Measurements from ENCODE around the gene GPRASP3. TPM values are rescaled to one million over a fixed set of nuclear protein-coding genes. Genes with fewer than 3 reads are reported as not detected.

The GPRASP3 gene
- total and polyA plus RNA-seq, 2 of the 4 experiments (the other 2 are of a cell fraction), result 2.2 to 8.1 TPM

DNA sequence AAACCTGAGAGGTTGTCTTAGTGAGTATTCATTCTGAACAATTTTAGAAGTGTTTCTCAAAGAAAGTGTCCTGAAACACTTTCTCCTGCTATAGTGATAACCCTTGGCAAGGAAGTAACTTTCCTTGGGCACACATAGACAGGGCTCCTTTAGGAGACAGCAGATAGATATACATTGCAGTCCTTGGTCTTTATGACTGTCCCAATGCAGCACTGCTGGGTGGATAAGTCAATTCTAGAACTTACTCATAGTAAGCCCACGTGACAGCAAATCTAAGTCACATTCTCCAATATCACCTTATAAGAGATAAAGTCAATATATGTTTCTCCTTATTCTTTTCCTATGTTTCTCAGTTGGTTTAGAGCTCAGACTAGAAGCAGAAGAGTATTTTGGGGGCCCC, 46.7 kb downstream of the GPRASP3 start:
- intact Hi-C loops (cut with micrococcal nuclease), result loop anchor here (5.0 kb wide), 1 partner anchor 170 kb away; the partner anchor contains the start of gene ARMCX5
- POLR2A ChIA-PET (ENCODE audit: unreplicated experiment), result no interaction called here
- no TSS peak for BruUV-seq (replicated peaks)

More for the DNA sequence above, 46.7 kb downstream of the GPRASP3 start:
- H3K27me3 ChIP-seq (ENCODE audit: control insufficient read depth, insufficient read depth, low read length), result 0 out of 2 replicates have a peak, but pooled peaks cover 1% of the 10 kb centered on the region
- peaks cover 0 to 5% of the 10 kb centered on the region in 2 experiments; a peak in 2 of 4 replicates for H3K79me1 ChIP-seq (ENCODE audit: low read depth in 1 of 2, low read length in 2 of 2)
- H3K27ac ChIP-seq (ENCODE audit: insufficient read depth, low read length), result no peak overlapping the region
- no peak overlapping the region for H4K5ac ChIP-seq (ENCODE audit: low read depth, low read length)
- H2BK15ac ChIP-seq (ENCODE audit: low read depth, low read length), result no peak overlapping the region
- CTCF ChIA-PET, result no interaction called here
- ATAC-seq (ENCODE audit: low read depth) (no peak), DNase-seq (no peak)
- no peak overlapping the region for H2AK9ac ChIP-seq (replicated peaks; ENCODE audit: low read depth, low read length, poor library complexity)
- no peaks in the 10 kb centered on the region for H3K9me1 ChIP-seq (ENCODE audit: insufficient read depth, low read length)
- no peaks in the 10 kb centered on the region for H3K36me3 ChIP-seq (ENCODE audit: control insufficient read depth, insufficient read depth, low read length)
- peaks cover 3% of the 10 kb centered on the region; the same call in 1 of the 2 replicates for H4K20me1 ChIP-seq (ENCODE audit: insufficient read depth, low read length)
- no peaks in the 10 kb centered on the region for H3K9me3 ChIP-seq (ENCODE audit: control insufficient read depth, insufficient read depth, low read length)
- H3K23ac ChIP-seq (ENCODE audit: low read depth, low read length), result no peak overlapping the region
- no peak overlapping the region for H3K4me3 ChIP-seq (ENCODE audit: insufficient read depth, low read depth, low read length)
- H3K18ac ChIP-seq (ENCODE audit: low read depth, low read length), result no peak overlapping the region
- H3K56ac ChIP-seq (ENCODE audit: extremely low read depth, insufficient read depth, low read length), result no peak overlapping the region
- no peak overlapping the region for H3K9ac ChIP-seq (ENCODE audit: low read depth, low read length)
- in situ Hi-C loops (cut with MboI; ENCODE audit: low sequenced_read_pairs), result no loop called here
- H4K91ac ChIP-seq (ENCODE audit: insufficient read depth, low read depth, low read length), result no peak overlapping the region
- no CpG with 5 or more reads among the region's 1 CpG for WGBS, 2 experiments (ENCODE audit: extremely low coverage in 2 of 2, insufficient read length in 1 of 2)
- no peak overlapping the region for H3K14ac ChIP-seq (replicated peaks; ENCODE audit: low read depth, low read length)
- H2AK5ac ChIP-seq (ENCODE audit: low read depth, low read length), result no peak overlapping the region
- H3K4ac ChIP-seq (ENCODE audit: low read depth, low read length), result no peak overlapping the region
- TF ChIP-seq MAFK (IDR thresholded peaks at IDR 0.05; ENCODE audit: low read depth, low read length) (no peak), MAZ (IDR thresholded peaks at IDR 0.05; ENCODE audit: borderline replicate concordance, low read depth, low read length) (no peak), BHLHE40 (IDR thresholded peaks at IDR 0.05; ENCODE audit: low read depth, low read length) (no peak), NFE2L2 (IDR thresholded peaks at IDR 0.05; ENCODE audit: low read depth, low read length) (no peak), CHD1 (IDR thresholded peaks at IDR 0.05; ENCODE audit: low read depth, low read length) (no peak), POLR2A (IDR thresholded peaks at IDR 0.05; ENCODE audit: low read depth, low read length) (no peak), CEBPB (IDR thresholded peaks at IDR 0.05; ENCODE audit: low read depth, low read length) (no peak), RCOR1 (IDR thresholded peaks at IDR 0.05; ENCODE audit: insufficient replicate concordance, low read length) (no peak), USF2 (IDR thresholded peaks at IDR 0.05; ENCODE audit: low read depth, low read length) (no peak), FOS (IDR thresholded peaks at IDR 0.05; ENCODE audit: low read depth, low read length) (no peak), MXI1 (IDR thresholded peaks at IDR 0.05; ENCODE audit: borderline replicate concordance, low read depth, low read length) (no peak), RFX5 (IDR thresholded peaks at IDR 0.05; ENCODE audit: low read depth, low read length) (no peak)
- TF ChIP-seq, protein P1, sequence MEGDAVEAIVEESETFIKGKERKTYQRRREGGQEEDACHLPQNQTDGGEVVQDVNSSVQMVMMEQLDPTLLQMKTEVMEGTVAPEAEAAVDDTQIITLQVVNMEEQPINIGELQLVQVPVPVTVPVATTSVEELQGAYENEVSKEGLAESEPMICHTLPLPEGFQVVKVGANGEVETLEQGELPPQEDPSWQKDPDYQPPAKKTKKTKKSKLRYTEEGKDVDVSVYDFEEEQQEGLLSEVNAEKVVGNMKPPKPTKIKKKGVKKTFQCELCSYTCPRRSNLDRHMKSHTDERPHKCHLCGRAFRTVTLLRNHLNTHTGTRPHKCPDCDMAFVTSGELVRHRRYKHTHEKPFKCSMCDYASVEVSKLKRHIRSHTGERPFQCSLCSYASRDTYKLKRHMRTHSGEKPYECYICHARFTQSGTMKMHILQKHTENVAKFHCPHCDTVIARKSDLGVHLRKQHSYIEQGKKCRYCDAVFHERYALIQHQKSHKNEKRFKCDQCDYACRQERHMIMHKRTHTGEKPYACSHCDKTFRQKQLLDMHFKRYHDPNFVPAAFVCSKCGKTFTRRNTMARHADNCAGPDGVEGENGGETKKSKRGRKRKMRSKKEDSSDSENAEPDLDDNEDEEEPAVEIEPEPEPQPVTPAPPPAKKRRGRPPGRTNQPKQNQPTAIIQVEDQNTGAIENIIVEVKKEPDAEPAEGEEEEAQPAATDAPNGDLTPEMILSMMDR (conservative IDR thresholded peaks at IDR 0.05; ENCODE audit: low read depth, low read length), result no peak
- TF ChIP-seq, protein P2, sequence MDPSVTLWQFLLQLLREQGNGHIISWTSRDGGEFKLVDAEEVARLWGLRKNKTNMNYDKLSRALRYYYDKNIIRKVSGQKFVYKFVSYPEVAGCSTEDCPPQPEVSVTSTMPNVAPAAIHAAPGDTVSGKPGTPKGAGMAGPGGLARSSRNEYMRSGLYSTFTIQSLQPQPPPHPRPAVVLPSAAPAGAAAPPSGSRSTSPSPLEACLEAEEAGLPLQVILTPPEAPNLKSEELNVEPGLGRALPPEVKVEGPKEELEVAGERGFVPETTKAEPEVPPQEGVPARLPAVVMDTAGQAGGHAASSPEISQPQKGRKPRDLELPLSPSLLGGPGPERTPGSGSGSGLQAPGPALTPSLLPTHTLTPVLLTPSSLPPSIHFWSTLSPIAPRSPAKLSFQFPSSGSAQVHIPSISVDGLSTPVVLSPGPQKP (IDR thresholded peaks at IDR 0.05; ENCODE audit: borderline replicate concordance, low read depth, low read length), result no peak
- H4K8ac ChIP-seq (ENCODE audit: low read depth in 2 of 2, low read length in 2 of 2), result no peak overlapping the region
- peaks cover 4% of the 10 kb centered on the region for H3K4me1 ChIP-seq (ENCODE audit: control insufficient read depth, insufficient read depth, low read length)
- H2BK120ac ChIP-seq (ENCODE audit: low read depth, low read length), result no peak overlapping the region
- H2BK20ac ChIP-seq (ENCODE audit: low read depth, low read length), result no peak overlapping the region
- no peak overlapping the region for H3K4me2 ChIP-seq (ENCODE audit: low read depth, low read length)
- H2BK5ac ChIP-seq (ENCODE audit: low read depth, low read length, poor library complexity, severe bottlenecking), result no peak overlapping the region
- dilution Hi-C loops (cut with HindIII; ENCODE audit: low sequenced_read_pairs, unreplicated experiment), result no loop called here
- no peak overlapping the region for H2AFZ ChIP-seq (replicated peaks; ENCODE audit: low read length, poor library complexity)
